OCI-M1 (cell line): ENCODE results near the gene SSX4B.
A peak's percentile ranks its signal among the peaks of the same experiment; 100 is the strongest.
"Not testable (repeated sequence)": the region's sequence is repeated elsewhere in the genome, so short reads cannot be mapped to it uniquely, and the experiment has no call there.

Source experiments
- DNase-seq: peaks from one replicate; lab custom pipeline; 2025; lab: John Stamatoyannopoulos, UW

Gene SSX4B

GRCh38 chrX:48411860-48412259, at the start of gene SSX4B:
SSX4B (minus strand) TSS chrX:48411960; CDS start chrX:48411372, 588 bp downstream.
- not testable (repeated sequence) for DNase-seq

- no peak for DNase-seq
Observed at GRCh38 chrX:48460606-48461005, 48.8 kb upstream of the SSX4B start.

- DNase-seq = no peak
Observed at GRCh38 chrX:48460031-48460430, 48.3 kb upstream of the SSX4B start.

GRCh38 chrX:48459483-48459882, 47.7 kb upstream of the SSX4B start:
- DNase-seq = no peak

- no peak for DNase-seq
Observed at GRCh38 chrX:48458711-48459110, 47.0 kb upstream of the SSX4B start.

- no peak for DNase-seq
Observed at GRCh38 chrX:48456628-48457331, 45.0 kb upstream of the SSX4B start.

- peak; percentile 30 for DNase-seq
Observed at GRCh38 chrX:48451708-48452107, 39.9 kb upstream of the SSX4B start.

GRCh38 chrX:48450076-48450475, 38.3 kb upstream of the SSX4B start:
- no peak for DNase-seq

GRCh38 chrX:48447201-48447600, 35.4 kb upstream of the SSX4B start:
- not testable (repeated sequence) for DNase-seq

GRCh38 chrX:48433713-48434112, 22.0 kb upstream of the SSX4B start:
- DNase-seq = not testable (repeated sequence)

GRCh38 chrX:48430166-48430565, 18.4 kb upstream of the SSX4B start:
- DNase-seq = not testable (repeated sequence)

- peak; percentile 16 for DNase-seq
Observed at GRCh38 chrX:48429606-48430005, 17.8 kb upstream of the SSX4B start.

- not testable (repeated sequence) for DNase-seq
Observed at GRCh38 chrX:48427027-48427716, 15.4 kb upstream of the SSX4B start.

- not testable (repeated sequence) for DNase-seq
Observed at GRCh38 chrX:48397825-48398224, 13.9 kb downstream of the SSX4B start.

GRCh38 chrX:48396931-48397330, 14.8 kb downstream of the SSX4B start:
- not testable (repeated sequence) for DNase-seq

- not testable (repeated sequence) for DNase-seq
Observed at GRCh38 chrX:48383239-48383638, 28.5 kb downstream of the SSX4B start, which contains the start of gene SSX4. SSX4 (plus strand) TSS chrX:48383539; CDS start chrX:48384054, 515 bp downstream.

- not testable (repeated sequence) for DNase-seq
Observed at GRCh38 chrX:48370408-48370807, 41.4 kb downstream of the SSX4B start.

GRCh38 chrX:48367717-48368408, 43.9 kb downstream of the SSX4B start:
- DNase-seq = not testable (repeated sequence)

- not testable (repeated sequence) for DNase-seq
Observed at GRCh38 chrX:48359281-48359680, 52.5 kb downstream of the SSX4B start.

- no peak for DNase-seq
Observed at GRCh38 chrX:48357681-48358080, 54.1 kb downstream of the SSX4B start.

- DNase-seq = not testable (repeated sequence)
Observed at GRCh38 chrX:48356315-48357094, 55.3 kb downstream of the SSX4B start, which contains the start of gene SSX3. SSX3 (minus strand) TSS chrX:48356703; CDS start chrX:48355249, 1,454 bp downstream.
